Vagina (tissue), 2 donors: ENCODE results near the gene DNAJC12. TPM values are rescaled to one million over a fixed set of nuclear protein-coding genes. Genes with fewer than 3 reads are reported as not detected.

Experiments
- DNase-seq, 2 donors: peaks; one replicate each; pipeline ENCODE4 v3.0.0-alpha.2; 2017; ENCODE audit errors: extremely low spot score in 2 of 2
- H3K27ac ChIP-seq: fragments of 200-600 bp; sonication (generic); one replicate; pipeline ENCODE4 v1.5.1; 2019
- H3K27me3 ChIP-seq: fragments of 200-600 bp; sonication (generic); one replicate; pipeline ENCODE4 v1.5.1; 2019
- H3K36me3 ChIP-seq, 2 donors: fragments of 200-600 bp; sonication (generic); one replicate each; pipeline ENCODE4 v1.5.1; 2017 to 2019
- H3K4me1 ChIP-seq: fragments of 200-600 bp; sonication (generic); one replicate; pipeline ENCODE4 v1.5.1; 2019
- H3K4me3 ChIP-seq, 2 donors: fragments of 200-600 bp; sonication (generic); 1 replicate in 1 of 2; 2 replicates in 1 of 2; pipeline ENCODE4 v1.5.1; 2016 to 2019
- H3K9me3 ChIP-seq: fragments of 200-600 bp; sonication (generic); one replicate; pipeline ENCODE4 v1.5.1; 2019
- POLR2A ChIP-seq, 2 donors: fragments of 450-650 bp; IDR thresholded peaks; one replicate each; pipeline ENCODE4 v1.6.1; 2017; ENCODE audit warnings: antibody characterized with exemption in 2 of 2, mild to moderate bottlenecking in 2 of 2, moderate library complexity in 2 of 2
- POLR2AphosphoS5 ChIP-seq, 2 donors: sonication (generic); formaldehyde crosslinking; IDR thresholded peaks; one replicate each; pipeline ENCODE4 v1.9.0; 2017; ENCODE audit warnings: antibody characterized with exemption in 2 of 2, mild to moderate bottlenecking in 2 of 2, low read depth in 1 of 2; ENCODE audit not compliant: insufficient read depth in 1 of 2
- intact Hi-C: fragments of 100-400 bp; cut with DNase I; formaldehyde crosslinking; loops from one replicate; pipeline ENCODE4 v1.15.1; 2023
- total RNA-seq: library from RNA; depleted of rRNA; stranded (reverse); fragments of >200 nt; gene quantifications from one replicate; pipeline ENCODE4 v1.2.3, GENCODE V29; 2016
- TF ChIP-seq, protein P1 (sequence below), 3 experiments: fragments of 450-650 bp in 2 of 3; fragments of 200-600 bp in 1 of 3; sonication (generic) in 1 of 3; IDR thresholded peaks; one replicate each; pipeline ENCODE4 v1.5.1; 2017 to 2019; ENCODE audit warnings: antibody characterized with exemption in 3 of 3, mild to moderate bottlenecking in 2 of 3, moderate library complexity in 2 of 3

The DNAJC12 gene
- total RNA-seq, 1 donor from 2014 or later, result 2.7 TPM

- no peak overlapping the region for H3K4me3 ChIP-seq
- no peaks in the 10 kb centered on the region for H3K36me3 ChIP-seq
- peak overlapping the region; percentile 68 for H3K27ac ChIP-seq
- intact Hi-C loops, result no loop called here
- no peak for DNase-seq
- H3K4me1 ChIP-seq, result no peaks in the 10 kb centered on the region
- TF ChIP-seq POLR2AphosphoS5 (IDR thresholded peaks at IDR 0.05; ENCODE audit: insufficient read depth in 1 of 2, low read depth in 1 of 2), result no peak
- TF ChIP-seq POLR2A (IDR thresholded peaks at IDR 0.05), result no peak
- TF ChIP-seq, protein P1, sequence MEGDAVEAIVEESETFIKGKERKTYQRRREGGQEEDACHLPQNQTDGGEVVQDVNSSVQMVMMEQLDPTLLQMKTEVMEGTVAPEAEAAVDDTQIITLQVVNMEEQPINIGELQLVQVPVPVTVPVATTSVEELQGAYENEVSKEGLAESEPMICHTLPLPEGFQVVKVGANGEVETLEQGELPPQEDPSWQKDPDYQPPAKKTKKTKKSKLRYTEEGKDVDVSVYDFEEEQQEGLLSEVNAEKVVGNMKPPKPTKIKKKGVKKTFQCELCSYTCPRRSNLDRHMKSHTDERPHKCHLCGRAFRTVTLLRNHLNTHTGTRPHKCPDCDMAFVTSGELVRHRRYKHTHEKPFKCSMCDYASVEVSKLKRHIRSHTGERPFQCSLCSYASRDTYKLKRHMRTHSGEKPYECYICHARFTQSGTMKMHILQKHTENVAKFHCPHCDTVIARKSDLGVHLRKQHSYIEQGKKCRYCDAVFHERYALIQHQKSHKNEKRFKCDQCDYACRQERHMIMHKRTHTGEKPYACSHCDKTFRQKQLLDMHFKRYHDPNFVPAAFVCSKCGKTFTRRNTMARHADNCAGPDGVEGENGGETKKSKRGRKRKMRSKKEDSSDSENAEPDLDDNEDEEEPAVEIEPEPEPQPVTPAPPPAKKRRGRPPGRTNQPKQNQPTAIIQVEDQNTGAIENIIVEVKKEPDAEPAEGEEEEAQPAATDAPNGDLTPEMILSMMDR (IDR thresholded peaks at IDR 0.05), result no peak
- no peaks in the 10 kb centered on the region for H3K27me3 ChIP-seq
- H3K9me3 ChIP-seq, result no peaks in the 10 kb centered on the region
These were observed 26.0 kb downstream of the DNAJC12 start for GRCh38 chr10:67812007-67812406.

GRCh38 chr10:67809107-67809506 is 28.9 kb downstream of the DNAJC12 start:
- Histone ChIP-seq H3K27ac (no peak overlapping the region), H3K36me3 (no peaks in the 10 kb centered on the region), H3K9me3 (no peaks in the 10 kb centered on the region), H3K4me1 (no peaks in the 10 kb centered on the region), H3K27me3 (no peaks in the 10 kb centered on the region), H3K4me3 (no peak overlapping the region)
- TF ChIP-seq POLR2AphosphoS5 (IDR thresholded peaks at IDR 0.05; ENCODE audit: insufficient read depth in 1 of 2, low read depth in 1 of 2), result no peak
- TF ChIP-seq, protein P1 (IDR thresholded peaks at IDR 0.05), result no peak
- TF ChIP-seq POLR2A (IDR thresholded peaks at IDR 0.05), result no peak
- intact Hi-C loops, result no loop called here
- no peak for DNase-seq

GRCh38 chr10:67808704-67809103 is 29.3 kb downstream of the DNAJC12 start:
- intact Hi-C loops, result no loop called here
- Histone ChIP-seq H3K9me3 (no peaks in the 10 kb centered on the region), H3K27ac (no peak overlapping the region), H3K27me3 (no peaks in the 10 kb centered on the region), H3K36me3 (no peaks in the 10 kb centered on the region), H3K4me1 (no peaks in the 10 kb centered on the region), H3K4me3 (no peak overlapping the region)
- TF ChIP-seq, protein P1 (IDR thresholded peaks at IDR 0.05), result no peak
- TF ChIP-seq POLR2AphosphoS5 (IDR thresholded peaks at IDR 0.05; ENCODE audit: insufficient read depth in 1 of 2, low read depth in 1 of 2) (no peak), POLR2A (IDR thresholded peaks at IDR 0.05) (no peak)
- DNase-seq, result no peak

- intact Hi-C loops, result no loop called here
- Histone ChIP-seq H3K4me1 (no peaks in the 10 kb centered on the region), H3K27ac (no peak overlapping the region), H3K4me3 (no peak overlapping the region), H3K27me3 (no peaks in the 10 kb centered on the region), H3K36me3 (no peaks in the 10 kb centered on the region), H3K9me3 (no peaks in the 10 kb centered on the region)
- TF ChIP-seq POLR2AphosphoS5 (IDR thresholded peaks at IDR 0.05; ENCODE audit: insufficient read depth in 1 of 2, low read depth in 1 of 2) (no peak), POLR2A (IDR thresholded peaks at IDR 0.05) (no peak)
- TF ChIP-seq, protein P1 (IDR thresholded peaks at IDR 0.05), result no peak
- no peak for DNase-seq
These were observed 30.0 kb downstream of the DNAJC12 start for GRCh38 chr10:67807855-67808456.

DNA sequence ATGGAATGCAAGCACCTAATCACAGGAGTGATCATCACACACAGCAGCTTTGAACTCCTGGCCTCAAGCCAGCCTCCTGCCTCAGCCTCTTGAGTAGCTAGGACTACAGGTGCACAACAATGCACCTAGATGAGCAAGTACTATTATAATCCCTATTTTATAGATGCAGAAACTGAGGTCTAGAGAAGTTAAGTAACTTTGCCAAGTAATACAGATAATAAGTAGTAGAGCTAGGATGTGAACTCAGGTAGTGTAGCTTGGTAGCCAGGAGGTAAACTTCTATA is 33.7 kb downstream of the DNAJC12 start:
- no peak for DNase-seq
- Histone ChIP-seq H3K9me3 (no peaks in the 10 kb centered on the region), H3K27me3 (no peaks in the 10 kb centered on the region), H3K4me3 (no peak overlapping the region), H3K36me3 (no peaks in the 10 kb centered on the region), H3K27ac (no peak overlapping the region), H3K4me1 (no peaks in the 10 kb centered on the region)
- intact Hi-C loops, result no loop called here
- TF ChIP-seq POLR2A (IDR thresholded peaks at IDR 0.05) (no peak), POLR2AphosphoS5 (IDR thresholded peaks at IDR 0.05; ENCODE audit: insufficient read depth in 1 of 2, low read depth in 1 of 2) (no peak)
- TF ChIP-seq, protein P1 (IDR thresholded peaks at IDR 0.05), result no peak
